OCI-LY3 (cell line): ENCODE results near the gene SLC38A10.

Experiments
- CTCF ChIP-seq: fragments of 200-600, 300-600 bp; sonication (generic); IDR thresholded peaks from 2 replicates; pipeline ENCODE4 v1.5.1; 2014; ENCODE audit warnings: antibody characterized with exemption, low read length, low read depth
- EZH2phosphoT487 ChIP-seq: fragments of 200-600 bp; shearing (Covaris generic); IDR thresholded peaks from 2 replicates; pipeline ENCODE4 v1.6.1; 2018; ENCODE audit warnings: antibody characterized with exemption, mixed run types, low read depth

- peak; percentile 24; the same call in 1 of the 2 replicates for TF ChIP-seq CTCF
- no peak for TF ChIP-seq EZH2phosphoT487
Measured at GRCh38 chr17:81200695-81201580, 94.2 kb downstream of the SLC38A10 start.
